Small intestine (tissue), 7 donors: ENCODE results near the gene IL17D. TPM values are rescaled to one million over a fixed set of nuclear protein-coding genes. Genes with fewer than 3 reads are reported as not detected.
A peak's percentile ranks its signal among the peaks of the same experiment; 100 is the strongest.

Experiments used
- DNase-seq, 2 donors: peaks; one replicate each; pipeline versions ENCODE4 v3.0.0 to v3.0.0-alpha.2; 2013
- FAIRE-seq: peaks from 2 replicates; lab custom pipeline; 2012; peaks lifted over from hg19 to GRCh38; lab: Jason Lieb, UNC
- H3K27ac ChIP-seq, 3 donors: one replicate each; pipeline ENCODE4 v1.5.1; 2013; ENCODE audit warnings: low read length in 2 of 3, mild to moderate bottlenecking in 2 of 3, control low read depth in 1 of 3, inconsistent platforms in 1 of 3, low read depth in 1 of 3, moderate library complexity in 1 of 3
- H3K27me3 ChIP-seq, 3 donors: one replicate each; pipeline ENCODE4 v1.6.1; 2013; ENCODE audit warnings: low read length in 3 of 3, inconsistent platforms in 1 of 3; ENCODE audit not compliant: control insufficient read depth in 3 of 3, insufficient read depth in 3 of 3
- H3K36me3 ChIP-seq, 3 donors: one replicate each; pipeline ENCODE4 v1.6.1; 2013; ENCODE audit warnings: low read length in 3 of 3, inconsistent platforms in 1 of 3, low read depth in 1 of 3, mild to moderate bottlenecking in 1 of 3, moderate library complexity in 1 of 3; ENCODE audit not compliant: control insufficient read depth in 3 of 3, insufficient read depth in 2 of 3
- H3K4me1 ChIP-seq, 3 donors: one replicate each; pipeline ENCODE4 v1.6.1; 2013; ENCODE audit warnings: low read length in 2 of 3, inconsistent platforms in 1 of 3, low read depth in 1 of 3, mild to moderate bottlenecking in 1 of 3, moderate library complexity in 1 of 3; ENCODE audit not compliant: control insufficient read depth in 3 of 3, insufficient read depth in 2 of 3
- H3K4me3 ChIP-seq, 3 donors: one replicate each; pipeline ENCODE4 v1.5.1; 2013; ENCODE audit warnings: low read length in 3 of 3, control low read depth in 1 of 3, inconsistent platforms in 1 of 3, low read depth in 1 of 3, mild to moderate bottlenecking in 1 of 3, moderate library complexity in 1 of 3
- H3K9me3 ChIP-seq, 2 donors: one replicate each; pipeline ENCODE4 v1.6.1; 2013; ENCODE audit warnings: low read depth in 1 of 2, low read length in 1 of 2; ENCODE audit not compliant: control insufficient read depth in 2 of 2, insufficient read depth in 1 of 2
- WGBS, 3 donors: extraction: QIAGEN DNeasy Blood & Tissue Kit; methylation state at CpG; one replicate each; pipeline ENCODE4 v1.1.7; 2013; 5-methylcytosine and 5-hydroxymethylcytosine counted together
- polyA plus RNA-seq, 4 donors: library from polyadenylated mRNA; stranded (reverse) in 3 of 4; unstranded in 1 of 4; fragments of 200-250 nt in 3 of 4; fragments of 120-200 nt in 1 of 4; gene quantifications; one replicate each; pipeline versions ENCODE4 v1.2.1 to v1.2.3, GENCODE V29; 2013
- donor health status: healthy with polysubstance abuse.
- donor health status: control.
- donor health status: control.
- donor health status: Bipolar disorder and iron deficiency.
- donor health status: healthy.

The IL17D gene
- polyA plus RNA-seq, 4 donors: 1.7 to 28.4 (median 2.0) TPM

DNA sequence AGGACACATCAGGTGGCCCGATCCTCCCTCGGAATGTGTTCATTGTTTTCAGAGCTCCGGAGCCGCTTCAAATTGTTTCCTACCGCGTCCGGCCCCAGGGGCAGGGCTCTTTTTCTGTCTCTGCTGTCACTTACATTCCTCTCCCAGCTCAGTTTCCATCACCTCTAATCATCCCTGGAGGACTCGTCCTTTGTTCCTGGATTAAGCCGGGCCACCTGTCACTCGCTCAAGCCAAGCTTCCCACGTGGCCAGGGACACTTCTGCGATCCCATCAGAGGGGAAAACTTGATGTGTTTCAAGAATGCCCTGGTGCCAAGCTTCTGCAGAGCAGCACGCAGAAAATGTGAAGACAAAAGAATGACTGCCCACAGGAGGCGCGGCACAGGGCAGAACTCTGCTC, 13.5 kb downstream of the IL17D start:
- no peak for DNase-seq
- WGBS, 3 donors: 59 to 82% (median 69%) methylated on average over 15 of the region's 15 CpGs
- no peak for FAIRE-seq
- peaks cover 0 to 3% (median 0%) of the 10 kb centered on the region in 3 donors for H3K4me1 ChIP-seq
- H3K9me3 ChIP-seq: no peaks in the 10 kb centered on the region
- H3K27me3 ChIP-seq: peaks cover 0 to 17% (median 13%) of the 10 kb centered on the region in 3 donors
- no peak overlapping the region for H3K4me3 ChIP-seq
- H3K36me3 ChIP-seq: peaks cover 0 to 8% (median 0%) of the 10 kb centered on the region in 3 donors
- H3K27ac ChIP-seq: no peak overlapping the region

DNA sequence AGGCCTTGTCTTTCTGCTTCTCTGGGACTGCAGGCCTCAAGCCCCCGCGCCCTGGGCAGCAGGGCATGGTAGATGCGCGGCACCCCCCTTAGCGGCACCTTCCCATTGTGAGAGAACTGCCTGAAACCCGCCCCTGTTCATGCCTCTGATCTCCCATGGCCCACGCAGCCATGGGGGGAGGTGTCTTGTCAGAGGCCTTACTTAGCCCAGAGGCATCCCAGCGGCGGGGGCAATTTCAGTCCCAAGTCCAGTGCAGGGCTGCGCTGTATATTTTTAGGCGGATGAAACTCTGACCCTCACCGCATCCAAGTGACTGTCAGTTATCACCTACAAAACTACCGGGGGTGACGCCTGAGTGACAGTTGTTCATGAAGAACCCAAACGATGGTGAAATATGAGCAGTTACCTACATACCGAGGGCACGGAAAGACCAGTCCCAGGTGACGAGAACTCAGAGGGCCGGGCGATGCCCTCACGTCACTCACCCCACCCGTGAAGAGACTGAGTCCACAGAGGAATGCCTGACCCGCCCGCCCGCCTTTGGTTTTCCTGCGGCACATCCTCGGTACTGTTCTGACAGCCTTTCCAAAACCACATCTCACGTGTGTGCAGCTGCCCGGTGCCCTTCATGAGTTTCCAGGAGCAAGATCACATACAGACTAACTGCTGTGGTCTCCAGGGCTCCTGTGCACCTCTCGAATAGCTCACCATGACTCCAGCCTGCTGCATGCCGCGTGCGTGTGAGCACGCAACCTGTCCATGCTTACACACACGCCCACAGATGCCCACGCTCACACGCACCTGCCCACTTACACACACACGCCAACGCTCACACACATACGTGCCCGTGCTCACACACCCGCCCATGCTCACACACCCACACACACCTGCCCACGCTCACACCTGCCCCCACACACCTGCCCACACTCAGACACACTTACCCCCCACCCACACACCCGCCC, 14.4 kb downstream of the IL17D start:
- Histone ChIP-seq H3K27ac (no peak overlapping the region), H3K27me3 (peaks cover 0 to 23% (median 16%) of the 10 kb centered on the region in 3 donors), H3K9me3 (no peaks in the 10 kb centered on the region), H3K4me3 (no peak overlapping the region), H3K4me1 (peaks cover 0 to 3% (median 0%) of the 10 kb centered on the region in 3 donors), H3K36me3 (peaks cover 0 to 8% (median 0%) of the 10 kb centered on the region in 3 donors)
- WGBS, 3 donors: 84 to 91% (median 88%) methylated on average over 44 of the region's 44 CpGs
- DNase-seq: no peak
- FAIRE-seq: no peak

DNA sequence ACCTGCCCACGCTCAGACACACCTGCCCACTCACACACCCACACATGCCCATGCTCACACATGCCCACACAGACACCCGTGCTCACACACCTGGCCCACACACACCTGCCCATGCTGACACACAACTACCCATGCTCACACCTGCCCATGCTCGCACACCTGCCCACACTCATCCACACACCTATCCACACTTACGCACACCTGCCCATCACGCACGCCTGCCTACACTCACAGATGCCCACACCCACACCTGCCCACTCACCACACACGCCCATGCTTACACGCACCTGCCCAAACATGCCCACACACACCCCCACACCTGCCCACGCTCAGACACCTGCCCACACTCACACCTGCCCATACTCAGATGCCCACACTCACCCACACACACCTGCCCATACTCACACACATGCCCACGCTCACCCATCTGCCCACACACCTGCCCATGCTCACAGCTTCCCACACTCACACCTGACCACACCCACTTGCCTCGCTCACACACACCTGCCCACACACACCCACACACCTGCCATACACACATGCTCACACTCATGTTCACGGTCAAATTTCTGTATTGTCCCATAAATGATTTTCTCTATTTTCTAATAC, 15.6 kb downstream of the IL17D start:
- Histone ChIP-seq H3K4me1 (peaks cover 0 to 3% (median 0%) of the 10 kb centered on the region in 3 donors), H3K9me3 (no peaks in the 10 kb centered on the region), H3K27ac (no peak overlapping the region), H3K36me3 (peaks cover 0 to 8% (median 0%) of the 10 kb centered on the region in 3 donors), H3K27me3 (peaks cover 0 to 19% (median 16%) of the 10 kb centered on the region in 3 donors), H3K4me3 (no peak overlapping the region)
- 70 to 93% (median 72%) methylated on average over 12 of the region's 12 CpGs for WGBS, 3 donors
- DNase-seq: no peak
- no peak for FAIRE-seq

DNA sequence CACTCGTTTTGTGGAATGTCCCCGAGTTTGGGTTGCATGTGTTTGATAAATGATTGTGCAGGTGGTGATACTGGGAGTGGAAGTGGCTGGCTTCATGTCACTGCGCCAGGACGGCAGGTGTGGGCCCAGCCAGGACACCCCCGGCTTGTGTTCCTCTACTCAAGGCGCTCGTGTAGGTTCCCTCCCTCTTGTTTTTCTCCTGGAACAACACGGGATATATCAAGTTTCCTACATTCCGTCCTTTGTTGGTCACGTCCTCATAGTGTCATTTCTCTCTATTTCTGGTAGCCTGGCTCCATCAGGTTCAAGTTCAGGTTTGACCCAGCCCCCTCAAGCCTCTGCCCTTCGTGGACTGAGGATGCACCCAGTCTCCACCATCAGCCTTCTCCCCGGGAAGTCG, 16.3 kb downstream of the IL17D start:
- peaks cover 0 to 19% (median 16%) of the 10 kb centered on the region in 3 donors for H3K27me3 ChIP-seq
- 62 to 81% (median 66%) methylated on average over 13 of the region's 13 CpGs for WGBS, 3 donors
- FAIRE-seq: no peak

GRCh38 chr13:20720499-20720898, 17.0 kb downstream of the IL17D start:
- Histone ChIP-seq H3K4me3 (no peak overlapping the region), H3K36me3 (peaks cover 0 to 8% (median 0%) of the 10 kb centered on the region in 3 donors), H3K27ac (no peak overlapping the region), H3K27me3 (peaks cover 0 to 19% (median 16%) of the 10 kb centered on the region in 3 donors), H3K4me1 (peaks cover 0 to 3% (median 0%) of the 10 kb centered on the region in 3 donors), H3K9me3 (no peaks in the 10 kb centered on the region)
- no peak for FAIRE-seq
- DNase-seq: no peak
- WGBS, 3 donors: 90 to 92% (median 92%) methylated on average over 11 of the region's 11 CpGs

More for the DNA sequence above, 16.3 kb downstream of the IL17D start:
- H3K4me1 ChIP-seq: peaks cover 0 to 3% (median 0%) of the 10 kb centered on the region in 3 donors
- H3K36me3 ChIP-seq: peaks cover 0 to 8% (median 0%) of the 10 kb centered on the region in 3 donors
- no peak overlapping the region for H3K27ac ChIP-seq
- H3K4me3 ChIP-seq: no peak overlapping the region
- no peaks in the 10 kb centered on the region for H3K9me3 ChIP-seq
- DNase-seq: no peak

GRCh38 chr13:20721058-20721453, 17.6 kb downstream of the IL17D start:
- 68 to 79% (median 77%) methylated on average over 16 of the region's 16 CpGs for WGBS, 3 donors
- H3K27ac ChIP-seq: no peak overlapping the region
- peak overlapping the region in 1 of 3 donors; percentile 21 for H3K4me3 ChIP-seq
- FAIRE-seq (no peak), DNase-seq (no peak)
- peaks cover 0 to 19% (median 16%) of the 10 kb centered on the region in 3 donors for H3K27me3 ChIP-seq
- peaks cover 0 to 8% (median 0%) of the 10 kb centered on the region in 3 donors for H3K36me3 ChIP-seq
- peaks cover 0 to 3% (median 0%) of the 10 kb centered on the region in 3 donors for H3K4me1 ChIP-seq
- H3K9me3 ChIP-seq: no peaks in the 10 kb centered on the region

DNA sequence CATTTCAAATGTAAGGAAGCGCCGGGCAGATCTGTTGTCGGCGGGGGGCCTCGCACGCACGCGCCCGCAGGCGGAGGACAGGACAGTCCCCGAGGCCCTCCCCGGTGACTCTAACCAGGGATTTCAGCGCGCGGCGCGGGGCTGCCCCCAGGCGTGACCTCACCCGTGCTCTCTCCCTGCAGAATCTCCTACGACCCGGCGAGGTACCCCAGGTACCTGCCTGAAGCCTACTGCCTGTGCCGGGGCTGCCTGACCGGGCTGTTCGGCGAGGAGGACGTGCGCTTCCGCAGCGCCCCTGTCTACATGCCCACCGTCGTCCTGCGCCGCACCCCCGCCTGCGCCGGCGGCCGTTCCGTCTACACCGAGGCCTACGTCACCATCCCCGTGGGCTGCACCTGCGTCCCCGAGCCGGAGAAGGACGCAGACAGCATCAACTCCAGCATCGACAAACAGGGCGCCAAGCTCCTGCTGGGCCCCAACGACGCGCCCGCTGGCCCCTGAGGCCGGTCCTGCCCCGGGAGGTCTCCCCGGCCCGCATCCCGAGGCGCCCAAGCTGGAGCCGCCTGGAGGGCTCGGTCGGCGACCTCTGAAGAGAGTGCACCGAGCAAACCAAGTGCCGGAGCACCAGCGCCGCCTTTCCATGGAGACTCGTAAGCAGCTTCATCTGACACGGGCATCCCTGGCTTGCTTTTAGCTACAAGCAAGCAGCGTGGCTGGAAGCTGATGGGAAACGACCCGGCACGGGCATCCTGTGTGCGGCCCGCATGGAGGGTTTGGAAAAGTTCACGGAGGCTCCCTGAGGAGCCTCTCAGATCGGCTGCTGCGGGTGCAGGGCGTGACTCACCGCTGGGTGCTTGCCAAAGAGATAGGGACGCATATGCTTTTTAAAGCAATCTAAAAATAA, 18.2 kb downstream of the IL17D start:
- no peak for FAIRE-seq
- Histone ChIP-seq H3K27ac (no peak overlapping the region), H3K36me3 (peaks cover 0 to 8% (median 0%) of the 10 kb centered on the region in 3 donors), H3K4me3 (peak overlapping the region in 2 of 3 donors; percentile 21 to 26), H3K27me3 (peaks cover 0 to 19% (median 16%) of the 10 kb centered on the region in 3 donors), H3K4me1 (peaks cover 0 to 3% (median 0%) of the 10 kb centered on the region in 3 donors), H3K9me3 (no peaks in the 10 kb centered on the region)
- WGBS, 3 donors: 7 to 12% (median 8%) methylated on average over 63 to 81 of the region's 81 CpGs
- DNase-seq: peak; percentile 47 to 58
